ENCODE measurements around the gene JAKMIP2.

- no peak for TF ChIP-seq CTCF (IDR thresholded peaks at IDR 0.05 in 4 of 5, conservative IDR thresholded peaks at IDR 0.05 in 1 of 5)
- TF ChIP-seq POLR2A (IDR thresholded peaks at IDR 0.05) = no peak
Measured at GRCh38 chr5:147760086-147760875, 22.2 kb downstream of the JAKMIP2 start.

Data from gastrocnemius medialis (tissue), 4 donors.